K562 (cell line): Measurements from ENCODE around the gene TAF10. TPM values are rescaled to one million over a fixed set of nuclear protein-coding genes. Genes with fewer than 3 reads are reported as not detected.

Experiments used
- CBFA2T2 ChIP-seq: fragments of 450-650 bp; conservative IDR thresholded peaks from 2 replicates; pipeline ENCODE4 v1.6.1; 2017; ENCODE audit warnings: mild to moderate bottlenecking
- NEUROD1 ChIP-seq: fragments of 150-350 bp; IDR thresholded peaks from 2 replicates; pipeline ENCODE4 v1.6.1; 2014; ENCODE audit warnings: borderline replicate concordance, low read length, low read depth; ENCODE audit not compliant: partially characterized antibody
- RBFOX2 ChIP-seq: fragments of 200-400 bp; formaldehyde crosslinking; IDR thresholded peaks from 2 replicates; pipeline ENCODE4 v1.6.1; 2017; ENCODE audit warnings: low read depth, mild to moderate bottlenecking, low read length, moderate library complexity
- RCOR1 ChIP-seq, 2 experiments: IDR thresholded peaks; 2 replicates each; pipeline ENCODE4 v1.6.1; 2012; ENCODE audit warnings: low read depth in 2 of 2, low read length in 2 of 2, borderline replicate concordance in 1 of 2, improper control_type of control experiment in 1 of 2
- polyA plus RNA-seq, 8 experiments: library from polyadenylated mRNA; depleted of rRNA in 4 of 8; stranded (reverse) in 5 of 8; unstranded in 3 of 8; fragments of >200 nt; fragmentation: Nextera tagmentation in 2 of 8; fragmentation: Illumina TruSeq in 1 of 8; extraction: Ambion mirVana in 2 of 8; extraction: Trizol in 1 of 8; gene quantifications; 2 replicates each; pipeline versions ENCODE4 v1.2.1 to v1.2.3, GENCODE V29; 2011 to 2014; ENCODE audit warnings: inconsistent platforms in 1 of 8, missing spikeins in 1 of 8
- total RNA-seq, 7 experiments: library from RNA; depleted of rRNA in 6 of 7; stranded (reverse); fragments of >200 nt in 6 of 7; fragmentation: Illumina TruSeq in 2 of 7; extraction: Trizol in 2 of 7; gene quantifications; 2 replicates each; pipeline versions ENCODE4 v1.2.1 to v1.2.3, GENCODE V29; 2011 to 2021; ENCODE audit warnings: low replicate concordance in 1 of 7
- TF ChIP-seq, protein P1 (sequence below): fragments of 200-600 bp; sonication (generic); IDR thresholded peaks from one replicate; pipeline ENCODE4 v1.6.1; 2012; ENCODE audit warnings: mild to moderate bottlenecking, low read depth, low read length, inconsistent platforms
- TF ChIP-seq, protein P2 (sequence below), 2 experiments: fragments of 450-650 bp; IDR thresholded peaks; 2 replicates each; pipeline ENCODE4 v1.6.1; 2016; ENCODE audit warnings: mild to moderate bottlenecking in 2 of 2, borderline replicate concordance in 1 of 2, low read depth in 1 of 2, moderate library complexity in 1 of 2

Gene TAF10
- total and polyA plus RNA-seq, 9 of the 15 experiments (the other 6 are each of a cell fraction or from before 2014, with no cell fraction given), result 19.5 to 197 (median 121) TPM

DNA sequence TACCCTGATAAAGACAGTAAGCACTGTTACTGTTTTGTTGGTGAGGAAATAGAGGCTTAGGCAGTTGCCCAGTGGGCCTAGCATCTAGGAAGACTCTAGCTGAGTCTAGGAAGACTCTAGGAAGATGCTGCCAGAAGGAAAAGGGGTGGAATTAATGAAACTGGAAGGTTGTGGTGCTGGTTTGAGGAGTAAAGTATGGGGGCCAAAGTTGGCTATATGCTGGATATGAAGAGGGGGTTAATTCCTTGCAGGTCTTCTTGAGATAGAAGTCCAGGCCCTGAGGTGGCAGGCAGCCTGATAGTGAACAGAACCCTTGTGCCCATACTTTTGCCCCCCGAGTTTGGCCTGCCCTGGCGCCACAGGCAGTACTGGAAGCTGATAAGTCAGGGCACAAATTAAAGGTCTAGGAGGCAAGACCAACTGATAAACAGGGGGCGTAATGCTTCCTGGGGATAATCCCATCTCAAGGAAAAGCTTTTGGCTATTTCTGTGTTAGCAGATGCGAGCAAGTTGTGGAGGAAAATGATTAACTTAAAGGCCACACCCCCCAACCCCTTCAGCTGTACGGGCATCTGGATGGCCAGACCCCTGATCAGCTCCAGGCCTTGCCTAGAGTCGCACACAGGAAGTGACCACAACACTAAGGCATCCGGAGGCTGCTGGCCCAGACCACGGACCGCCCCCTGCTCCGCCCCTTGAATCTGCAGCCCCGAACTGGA lies 5.4 kb downstream of the TAF10 start (continued):
- TF ChIP-seq, protein P1, sequence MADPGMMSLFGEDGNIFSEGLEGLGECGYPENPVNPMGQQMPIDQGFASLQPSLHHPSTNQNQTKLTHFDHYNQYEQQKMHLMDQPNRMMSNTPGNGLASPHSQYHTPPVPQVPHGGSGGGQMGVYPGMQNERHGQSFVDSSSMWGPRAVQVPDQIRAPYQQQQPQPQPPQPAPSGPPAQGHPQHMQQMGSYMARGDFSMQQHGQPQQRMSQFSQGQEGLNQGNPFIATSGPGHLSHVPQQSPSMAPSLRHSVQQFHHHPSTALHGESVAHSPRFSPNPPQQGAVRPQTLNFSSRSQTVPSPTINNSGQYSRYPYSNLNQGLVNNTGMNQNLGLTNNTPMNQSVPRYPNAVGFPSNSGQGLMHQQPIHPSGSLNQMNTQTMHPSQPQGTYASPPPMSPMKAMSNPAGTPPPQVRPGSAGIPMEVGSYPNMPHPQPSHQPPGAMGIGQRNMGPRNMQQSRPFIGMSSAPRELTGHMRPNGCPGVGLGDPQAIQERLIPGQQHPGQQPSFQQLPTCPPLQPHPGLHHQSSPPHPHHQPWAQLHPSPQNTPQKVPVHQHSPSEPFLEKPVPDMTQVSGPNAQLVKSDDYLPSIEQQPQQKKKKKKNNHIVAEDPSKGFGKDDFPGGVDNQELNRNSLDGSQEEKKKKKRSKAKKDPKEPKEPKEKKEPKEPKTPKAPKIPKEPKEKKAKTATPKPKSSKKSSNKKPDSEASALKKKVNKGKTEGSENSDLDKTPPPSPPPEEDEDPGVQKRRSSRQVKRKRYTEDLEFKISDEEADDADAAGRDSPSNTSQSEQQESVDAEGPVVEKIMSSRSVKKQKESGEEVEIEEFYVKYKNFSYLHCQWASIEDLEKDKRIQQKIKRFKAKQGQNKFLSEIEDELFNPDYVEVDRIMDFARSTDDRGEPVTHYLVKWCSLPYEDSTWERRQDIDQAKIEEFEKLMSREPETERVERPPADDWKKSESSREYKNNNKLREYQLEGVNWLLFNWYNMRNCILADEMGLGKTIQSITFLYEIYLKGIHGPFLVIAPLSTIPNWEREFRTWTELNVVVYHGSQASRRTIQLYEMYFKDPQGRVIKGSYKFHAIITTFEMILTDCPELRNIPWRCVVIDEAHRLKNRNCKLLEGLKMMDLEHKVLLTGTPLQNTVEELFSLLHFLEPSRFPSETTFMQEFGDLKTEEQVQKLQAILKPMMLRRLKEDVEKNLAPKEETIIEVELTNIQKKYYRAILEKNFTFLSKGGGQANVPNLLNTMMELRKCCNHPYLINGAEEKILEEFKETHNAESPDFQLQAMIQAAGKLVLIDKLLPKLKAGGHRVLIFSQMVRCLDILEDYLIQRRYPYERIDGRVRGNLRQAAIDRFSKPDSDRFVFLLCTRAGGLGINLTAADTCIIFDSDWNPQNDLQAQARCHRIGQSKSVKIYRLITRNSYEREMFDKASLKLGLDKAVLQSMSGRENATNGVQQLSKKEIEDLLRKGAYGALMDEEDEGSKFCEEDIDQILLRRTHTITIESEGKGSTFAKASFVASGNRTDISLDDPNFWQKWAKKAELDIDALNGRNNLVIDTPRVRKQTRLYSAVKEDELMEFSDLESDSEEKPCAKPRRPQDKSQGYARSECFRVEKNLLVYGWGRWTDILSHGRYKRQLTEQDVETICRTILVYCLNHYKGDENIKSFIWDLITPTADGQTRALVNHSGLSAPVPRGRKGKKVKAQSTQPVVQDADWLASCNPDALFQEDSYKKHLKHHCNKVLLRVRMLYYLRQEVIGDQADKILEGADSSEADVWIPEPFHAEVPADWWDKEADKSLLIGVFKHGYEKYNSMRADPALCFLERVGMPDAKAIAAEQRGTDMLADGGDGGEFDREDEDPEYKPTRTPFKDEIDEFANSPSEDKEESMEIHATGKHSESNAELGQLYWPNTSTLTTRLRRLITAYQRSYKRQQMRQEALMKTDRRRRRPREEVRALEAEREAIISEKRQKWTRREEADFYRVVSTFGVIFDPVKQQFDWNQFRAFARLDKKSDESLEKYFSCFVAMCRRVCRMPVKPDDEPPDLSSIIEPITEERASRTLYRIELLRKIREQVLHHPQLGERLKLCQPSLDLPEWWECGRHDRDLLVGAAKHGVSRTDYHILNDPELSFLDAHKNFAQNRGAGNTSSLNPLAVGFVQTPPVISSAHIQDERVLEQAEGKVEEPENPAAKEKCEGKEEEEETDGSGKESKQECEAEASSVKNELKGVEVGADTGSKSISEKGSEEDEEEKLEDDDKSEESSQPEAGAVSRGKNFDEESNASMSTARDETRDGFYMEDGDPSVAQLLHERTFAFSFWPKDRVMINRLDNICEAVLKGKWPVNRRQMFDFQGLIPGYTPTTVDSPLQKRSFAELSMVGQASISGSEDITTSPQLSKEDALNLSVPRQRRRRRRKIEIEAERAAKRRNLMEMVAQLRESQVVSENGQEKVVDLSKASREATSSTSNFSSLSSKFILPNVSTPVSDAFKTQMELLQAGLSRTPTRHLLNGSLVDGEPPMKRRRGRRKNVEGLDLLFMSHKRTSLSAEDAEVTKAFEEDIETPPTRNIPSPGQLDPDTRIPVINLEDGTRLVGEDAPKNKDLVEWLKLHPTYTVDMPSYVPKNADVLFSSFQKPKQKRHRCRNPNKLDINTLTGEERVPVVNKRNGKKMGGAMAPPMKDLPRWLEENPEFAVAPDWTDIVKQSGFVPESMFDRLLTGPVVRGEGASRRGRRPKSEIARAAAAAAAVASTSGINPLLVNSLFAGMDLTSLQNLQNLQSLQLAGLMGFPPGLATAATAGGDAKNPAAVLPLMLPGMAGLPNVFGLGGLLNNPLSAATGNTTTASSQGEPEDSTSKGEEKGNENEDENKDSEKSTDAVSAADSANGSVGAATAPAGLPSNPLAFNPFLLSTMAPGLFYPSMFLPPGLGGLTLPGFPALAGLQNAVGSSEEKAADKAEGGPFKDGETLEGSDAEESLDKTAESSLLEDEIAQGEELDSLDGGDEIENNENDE, result no peak
- no peak for TF ChIP-seq NEUROD1
- TF ChIP-seq CBFA2T2, result peak; percentile 28; the same call in 1 of the 2 replicates
- TF ChIP-seq RCOR1 (IDR thresholded peaks at IDR 0.05; ENCODE audit: borderline replicate concordance in 1 of 2, low read depth in 2 of 2, low read length in 2 of 2), result no peak
- TF ChIP-seq, protein P2, sequence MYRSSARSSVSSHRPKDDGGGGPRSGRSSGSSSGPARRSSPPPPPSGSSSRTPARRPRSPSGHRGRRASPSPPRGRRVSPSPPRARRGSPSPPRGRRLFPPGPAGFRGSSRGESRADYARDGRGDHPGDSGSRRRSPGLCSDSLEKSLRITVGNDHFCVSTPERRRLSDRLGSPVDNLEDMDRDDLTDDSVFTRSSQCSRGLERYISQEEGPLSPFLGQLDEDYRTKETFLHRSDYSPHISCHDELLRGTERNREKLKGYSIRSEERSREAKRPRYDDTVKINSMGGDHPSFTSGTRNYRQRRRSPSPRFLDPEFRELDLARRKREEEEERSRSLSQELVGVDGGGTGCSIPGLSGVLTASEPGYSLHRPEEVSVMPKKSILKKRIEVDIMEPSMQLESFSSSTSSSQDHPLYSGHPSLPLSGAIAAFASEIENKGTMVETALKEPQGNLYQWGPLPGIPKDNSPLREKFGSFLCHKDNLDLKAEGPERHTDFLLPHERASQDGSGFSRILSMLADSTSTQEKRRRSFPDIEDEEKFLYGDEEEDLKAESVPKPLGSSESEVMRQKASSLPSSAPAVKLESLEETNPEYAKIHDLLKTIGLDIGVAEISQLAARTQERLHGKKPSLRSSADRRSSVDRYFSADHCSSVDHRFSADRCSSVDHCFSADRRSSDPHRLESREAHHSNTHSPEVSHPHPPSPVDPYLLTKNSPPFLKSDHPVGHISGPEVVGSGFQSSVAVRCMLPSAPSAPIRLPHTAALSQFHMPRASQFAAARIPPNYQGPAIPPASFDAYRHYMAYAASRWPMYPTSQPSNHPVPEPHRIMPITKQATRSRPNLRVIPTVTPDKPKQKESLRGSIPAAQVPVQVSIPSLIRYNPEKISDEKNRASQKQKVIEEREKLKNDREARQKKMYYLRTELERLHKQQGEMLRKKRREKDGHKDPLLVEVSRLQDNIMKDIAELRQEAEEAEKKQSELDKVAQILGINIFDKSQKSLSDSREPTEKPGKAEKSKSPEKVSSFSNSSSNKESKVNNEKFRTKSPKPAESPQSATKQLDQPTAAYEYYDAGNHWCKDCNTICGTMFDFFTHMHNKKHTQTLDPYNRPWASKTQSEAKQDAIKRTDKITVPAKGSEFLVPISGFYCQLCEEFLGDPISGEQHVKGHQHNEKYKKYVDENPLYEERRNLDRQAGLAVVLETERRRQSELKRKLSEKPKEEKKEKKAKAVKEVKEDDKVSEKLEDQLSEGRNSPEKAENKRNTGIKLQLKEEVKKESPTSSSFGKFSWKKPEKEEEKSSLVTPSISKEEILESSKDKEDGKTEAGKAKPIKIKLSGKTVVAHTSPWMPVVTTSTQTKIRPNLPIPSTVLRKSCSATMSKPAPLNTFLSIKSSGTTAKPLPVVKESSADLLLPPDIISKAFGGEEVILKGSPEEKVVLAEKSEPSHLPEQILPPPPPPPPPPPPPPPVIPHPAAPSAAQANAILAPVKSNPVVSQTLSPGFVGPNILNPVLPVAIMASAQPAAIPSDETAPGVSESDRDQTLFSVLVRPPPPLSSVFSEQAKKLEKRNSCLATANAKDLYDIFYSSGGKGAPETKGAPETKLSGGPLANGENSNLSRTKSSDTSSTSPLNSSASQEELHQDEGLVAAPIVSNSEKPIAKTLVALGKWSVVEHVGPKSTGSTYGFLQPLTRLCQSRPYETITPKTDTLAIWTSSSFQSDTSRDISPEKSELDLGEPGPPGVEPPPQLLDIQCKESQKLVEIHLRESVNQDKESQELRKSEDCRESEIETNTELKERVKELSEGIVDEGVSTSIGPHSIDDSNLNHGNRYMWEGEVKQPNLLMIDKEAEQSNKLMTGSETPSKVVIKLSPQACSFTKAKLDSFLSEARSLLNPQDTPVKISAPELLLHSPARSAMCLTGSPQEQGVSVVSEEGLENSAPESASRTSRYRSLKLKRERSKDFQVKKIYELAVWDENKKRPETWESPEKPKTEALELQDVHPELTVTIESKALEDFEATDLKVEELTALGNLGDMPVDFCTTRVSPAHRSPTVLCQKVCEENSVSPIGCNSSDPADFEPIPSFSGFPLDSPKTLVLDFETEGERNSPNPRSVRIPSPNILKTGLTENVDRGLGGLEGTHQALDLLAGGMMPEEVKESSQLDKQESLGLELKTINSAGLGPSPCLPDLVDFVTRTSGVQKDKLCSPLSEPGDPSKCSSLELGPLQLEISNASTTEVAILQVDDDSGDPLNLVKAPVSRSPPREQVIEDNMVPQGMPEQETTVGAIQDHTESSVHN (IDR thresholded peaks at IDR 0.05; ENCODE audit: borderline replicate concordance in 1 of 2, low read depth in 1 of 2), result no peak
- TF ChIP-seq RBFOX2, result peak; percentile 64
